Epithelial cell of prostate (primary cell): ENCODE measurements around the gene CLVS2.
A peak's percentile ranks its signal among the peaks of the same experiment; 100 is the strongest.

ENCODE experiments used
- DNase-seq: peaks from one replicate; pipeline ENCODE4 v3.0.0-alpha.2; 2011; ENCODE audit warnings: low read depth, low spot score
- H3K27ac ChIP-seq: fragments of 450-650 bp; 2 replicates; pipeline ENCODE4 v1.5.1; 2017; ENCODE audit warnings: mild to moderate bottlenecking

The CLVS2 gene

GRCh38 chr6:123116370-123116769 is 120.3 kb downstream of the CLVS2 start:
- no peak overlapping the region for H3K27ac ChIP-seq
- DNase-seq = no peak

GRCh38 chr6:123117145-123117908 is 121.3 kb downstream of the CLVS2 start:
- no peak overlapping the region for H3K27ac ChIP-seq
- no peak for DNase-seq

- no peak overlapping the region for H3K27ac ChIP-seq
- peak; percentile 71 for DNase-seq
Observed at GRCh38 chr6:123118811-123119210, 122.8 kb downstream of the CLVS2 start.
